ENCODE data around the gene OXER1.

DNA sequence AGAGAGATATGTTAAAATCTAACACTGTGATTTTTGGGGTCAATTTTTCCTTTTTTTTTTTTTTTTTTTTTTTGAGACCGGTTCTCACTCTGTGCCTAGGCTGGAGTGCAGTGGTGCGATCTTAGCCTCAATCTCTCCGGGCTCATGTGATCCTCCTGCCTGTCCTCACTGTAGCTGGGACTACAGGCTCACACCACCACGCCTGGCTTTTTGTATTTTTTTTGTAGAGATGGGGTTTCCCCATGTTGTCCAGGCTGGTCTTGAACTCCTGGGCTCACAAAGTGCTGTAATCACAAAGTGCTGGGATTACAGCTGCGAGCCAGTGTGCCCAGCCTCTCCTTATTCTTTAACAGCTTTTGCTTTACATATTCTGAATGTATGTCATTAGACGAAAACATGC, 31.3 kb upstream of the OXER1 start:
- TF ChIP-seq, protein P1, sequence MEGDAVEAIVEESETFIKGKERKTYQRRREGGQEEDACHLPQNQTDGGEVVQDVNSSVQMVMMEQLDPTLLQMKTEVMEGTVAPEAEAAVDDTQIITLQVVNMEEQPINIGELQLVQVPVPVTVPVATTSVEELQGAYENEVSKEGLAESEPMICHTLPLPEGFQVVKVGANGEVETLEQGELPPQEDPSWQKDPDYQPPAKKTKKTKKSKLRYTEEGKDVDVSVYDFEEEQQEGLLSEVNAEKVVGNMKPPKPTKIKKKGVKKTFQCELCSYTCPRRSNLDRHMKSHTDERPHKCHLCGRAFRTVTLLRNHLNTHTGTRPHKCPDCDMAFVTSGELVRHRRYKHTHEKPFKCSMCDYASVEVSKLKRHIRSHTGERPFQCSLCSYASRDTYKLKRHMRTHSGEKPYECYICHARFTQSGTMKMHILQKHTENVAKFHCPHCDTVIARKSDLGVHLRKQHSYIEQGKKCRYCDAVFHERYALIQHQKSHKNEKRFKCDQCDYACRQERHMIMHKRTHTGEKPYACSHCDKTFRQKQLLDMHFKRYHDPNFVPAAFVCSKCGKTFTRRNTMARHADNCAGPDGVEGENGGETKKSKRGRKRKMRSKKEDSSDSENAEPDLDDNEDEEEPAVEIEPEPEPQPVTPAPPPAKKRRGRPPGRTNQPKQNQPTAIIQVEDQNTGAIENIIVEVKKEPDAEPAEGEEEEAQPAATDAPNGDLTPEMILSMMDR (IDR thresholded peaks at IDR 0.05), result no peak
- TF ChIP-seq POLR2A (IDR thresholded peaks at IDR 0.05), result no peak
